ENCODE measurements around the gene MVP.
"Not testable (repeated sequence)": the region's sequence is repeated elsewhere in the genome, so short reads cannot be mapped to it uniquely, and the experiment has no call there.

MVP gene

GRCh38 chr16:29815793-29816693 lies 4.2 kb upstream of the MVP start, which contains the start of gene PAGR1:
PAGR1 (plus strand) TSS chr16:29816152; CDS start chr16:29816526, 374 bp downstream.
- peak; percentile 76 to 79 for ATAC-seq

GRCh38 chr16:29816694-29817441 lies 3.4 kb upstream of the MVP start:
- peak; percentile 14 to 18 for ATAC-seq

- ATAC-seq = no peak
Measured at GRCh38 chr16:29818082-29818481, 2.2 kb upstream of the MVP start.

DNA sequence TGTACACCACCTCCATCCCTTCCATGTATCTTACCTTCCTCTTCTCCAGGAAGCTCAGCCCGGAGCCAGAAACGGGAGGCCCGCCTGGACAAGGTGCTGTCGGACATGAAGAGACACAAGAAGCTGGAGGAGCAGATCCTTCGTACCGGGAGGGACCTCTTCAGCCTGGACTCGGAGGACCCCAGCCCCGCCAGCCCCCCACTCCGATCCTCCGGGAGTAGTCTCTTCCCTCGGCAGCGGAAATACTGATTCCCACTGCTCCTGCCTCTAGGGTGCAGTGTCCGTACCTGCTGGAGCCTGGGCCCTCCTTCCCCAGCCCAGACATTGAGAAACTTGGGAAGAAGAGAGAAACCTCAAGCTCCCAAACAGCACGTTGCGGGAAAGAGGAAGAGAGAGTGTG lies 756 bp upstream of the MVP start:
- no peak for ATAC-seq

- peak; percentile 18 to 34 for ATAC-seq
Measured at GRCh38 chr16:29820730-29821642, 724 bp downstream of the MVP start.

- ATAC-seq = no peak
Measured at GRCh38 chr16:29821643-29822115, 1.4 kb downstream of the MVP start.

GRCh38 chr16:29824589-29825144 lies 4.4 kb downstream of the MVP start:
- ATAC-seq = no peak

GRCh38 chr16:29825145-29826044 lies 5.1 kb downstream of the MVP start:
- ATAC-seq = peak; percentile 65 to 74

DNA sequence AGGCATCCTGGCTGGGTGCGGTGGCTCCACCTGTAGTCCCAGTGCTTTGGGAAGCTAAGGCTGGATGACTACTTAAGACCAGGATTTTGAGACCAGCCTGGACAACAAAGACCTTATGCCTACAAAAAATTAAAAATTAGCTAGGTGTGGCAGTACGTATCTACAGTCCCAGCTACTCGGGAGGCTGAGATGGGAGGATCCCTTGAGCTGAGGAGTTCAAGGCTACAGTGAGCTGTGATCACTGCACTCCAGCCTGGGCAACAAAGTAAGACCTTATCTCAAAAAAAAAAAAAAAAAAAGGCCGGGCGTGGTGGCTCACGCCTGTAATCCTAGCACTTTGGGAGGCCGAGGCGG lies 6.1 kb downstream of the MVP start:
- no peak for ATAC-seq

DNA sequence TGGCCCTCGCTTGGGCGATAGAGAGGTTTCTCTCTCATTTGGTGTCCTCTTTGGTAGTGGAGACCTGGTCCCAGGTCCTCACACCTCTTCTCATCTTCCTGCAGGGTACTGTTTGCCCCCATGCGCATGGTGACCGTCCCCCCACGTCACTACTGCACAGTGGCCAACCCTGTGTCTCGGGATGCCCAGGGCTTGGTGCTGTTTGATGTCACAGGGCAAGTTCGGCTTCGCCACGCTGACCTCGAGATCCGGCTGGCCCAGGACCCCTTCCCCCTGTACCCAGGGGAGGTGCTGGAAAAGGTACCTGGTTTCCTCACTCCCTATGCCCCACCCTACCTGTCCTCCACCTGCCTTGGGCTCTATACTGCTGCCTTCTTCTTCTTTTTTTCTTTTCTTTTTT lies 10.5 kb downstream of the MVP start:
- no peak for ATAC-seq

GRCh38 chr16:29831490-29831889 lies 11.2 kb downstream of the MVP start:
- ATAC-seq = no peak

- not testable (repeated sequence) for ATAC-seq
Measured at GRCh38 chr16:29833219-29833618, 13.0 kb downstream of the MVP start.

DNA sequence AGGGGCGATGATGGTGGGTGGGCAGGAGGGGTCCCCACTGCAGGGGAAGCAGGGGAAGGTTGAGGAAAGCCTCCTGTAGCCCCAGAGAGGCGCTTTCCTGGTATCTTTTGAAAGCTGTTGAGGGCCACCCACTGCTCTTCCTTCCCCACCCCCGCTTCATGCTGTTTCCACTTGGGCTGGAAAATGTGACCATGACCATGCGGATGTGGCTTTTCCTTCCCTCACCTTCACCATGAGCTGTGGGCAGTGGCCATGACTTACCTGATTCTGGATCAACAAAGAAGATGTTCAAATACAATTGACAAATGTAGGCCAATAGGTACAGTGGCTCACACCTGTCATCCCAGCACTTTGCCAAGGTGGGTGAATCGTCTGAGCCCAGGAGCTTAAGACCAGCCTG lies 13.8 kb downstream of the MVP start:
- ATAC-seq = no peak

GRCh38 chr16:29835926-29836325 lies 15.7 kb downstream of the MVP start:
- ATAC-seq = no peak

DNA sequence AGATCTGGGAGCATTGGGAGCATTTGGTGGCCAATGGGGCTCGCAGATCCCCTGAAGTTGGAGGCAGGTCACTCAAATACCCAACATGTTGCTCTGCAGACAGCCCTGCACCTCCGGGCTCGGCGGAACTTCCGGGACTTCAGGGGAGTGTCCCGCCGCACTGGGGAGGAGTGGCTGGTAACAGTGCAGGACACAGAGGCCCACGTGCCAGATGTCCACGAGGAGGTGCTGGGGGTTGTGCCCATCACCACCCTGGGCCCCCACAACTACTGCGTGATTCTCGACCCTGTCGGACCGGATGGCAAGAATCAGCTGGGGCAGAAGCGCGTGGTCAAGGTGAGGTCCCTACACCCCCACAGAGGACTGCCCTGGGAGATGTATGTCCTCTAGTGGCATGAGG lies 16.4 kb downstream of the MVP start:
- ATAC-seq = no peak

DNA sequence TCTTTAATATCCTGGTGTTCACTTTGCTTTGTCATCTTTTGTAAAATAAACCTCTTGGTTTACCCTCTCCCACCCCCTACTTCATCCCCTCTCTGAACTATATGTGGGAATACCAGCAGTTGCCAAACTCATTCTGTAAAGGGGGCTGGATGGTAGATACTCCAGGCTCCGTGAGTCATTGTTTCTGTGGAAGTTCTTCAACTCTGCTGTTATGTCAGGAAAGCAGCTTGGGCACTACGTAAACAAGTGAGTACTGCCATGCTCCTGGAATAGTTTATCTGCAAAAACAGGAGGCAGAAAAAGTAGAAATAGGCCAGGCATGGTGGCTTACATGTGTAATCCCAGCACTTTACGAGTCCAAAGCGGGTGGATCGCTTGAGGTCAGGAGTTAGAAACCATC lies 17.6 kb downstream of the MVP start:
- no peak for ATAC-seq

DNA sequence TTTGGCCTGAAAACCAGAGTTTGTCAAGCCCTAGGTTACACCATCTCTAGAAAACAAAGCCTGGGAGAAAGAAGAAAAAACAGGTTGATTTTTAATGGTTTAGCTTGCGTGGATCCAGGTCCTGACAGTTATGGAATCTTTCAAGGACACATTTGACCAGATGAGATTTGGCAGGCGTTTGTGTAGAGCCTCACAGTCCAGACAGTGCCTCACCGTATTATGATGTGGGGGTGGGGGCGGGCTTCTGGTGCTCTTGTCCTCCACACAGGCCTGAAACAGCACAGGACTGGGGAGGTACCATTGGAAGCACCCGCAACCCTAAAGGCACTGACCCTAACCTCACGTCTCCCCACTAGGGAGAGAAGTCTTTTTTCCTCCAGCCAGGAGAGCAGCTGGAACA lies 19.6 kb downstream of the MVP start:
- ATAC-seq = no peak

- ATAC-seq = no peak
Measured at GRCh38 chr16:29840240-29840639, 20.0 kb downstream of the MVP start.

- ATAC-seq = no peak
Measured at GRCh38 chr16:29841631-29842030, 21.4 kb downstream of the MVP start.

GRCh38 chr16:29842732-29843346 lies 22.6 kb downstream of the MVP start:
- no peak for ATAC-seq

DNA sequence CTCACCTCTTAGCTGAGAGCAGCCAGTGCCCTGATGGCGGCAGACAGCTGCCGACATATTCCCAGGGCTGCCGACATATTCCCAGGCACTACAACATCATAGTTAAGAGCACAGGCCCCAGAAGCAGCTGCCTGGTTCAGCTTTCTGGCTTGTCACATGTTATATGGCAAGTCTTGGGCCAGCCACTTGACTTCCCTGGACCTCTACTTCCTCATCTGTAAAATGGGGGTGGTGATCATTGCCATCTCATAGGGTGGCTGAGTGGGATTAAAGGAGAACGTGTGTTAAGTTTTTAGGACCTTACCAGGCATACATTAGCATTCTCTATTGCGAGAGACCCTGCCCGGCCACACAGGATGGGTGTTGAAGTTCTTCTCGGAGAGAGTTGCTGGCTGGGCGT lies 23.7 kb downstream of the MVP start:
- no peak for ATAC-seq

Data from activated CD4-positive, CD25-positive, alpha-beta regulatory T cell treated with anti-CD3 and anti-CD28 coated beads, Interleukin-2, amount 50 U/mL, for 24 hours (primary cell).